Measurements from ENCODE around the gene DTHD1. TPM values are rescaled to one million over a fixed set of nuclear protein-coding genes. Genes with fewer than 3 reads are reported as not detected.

The DTHD1 gene
- total RNA-seq, 1 experiment from 2014 or later = not detected

- H3K4me3 ChIP-seq (ENCODE audit: insufficient read depth, low read depth, low read length) = no peak overlapping the region
- no peak for DNase-seq
- H3K36me3 ChIP-seq (replicated peaks; ENCODE audit: control insufficient read depth, insufficient read depth, low read length) = no peaks in the 10 kb centered on the region
- no peaks in the 10 kb centered on the region for H3K27me3 ChIP-seq (ENCODE audit: control insufficient read depth, insufficient read depth, low read length)
Measured at GRCh38 chr4:36374836-36375511, 93.6 kb downstream of the DTHD1 start.

DNA sequence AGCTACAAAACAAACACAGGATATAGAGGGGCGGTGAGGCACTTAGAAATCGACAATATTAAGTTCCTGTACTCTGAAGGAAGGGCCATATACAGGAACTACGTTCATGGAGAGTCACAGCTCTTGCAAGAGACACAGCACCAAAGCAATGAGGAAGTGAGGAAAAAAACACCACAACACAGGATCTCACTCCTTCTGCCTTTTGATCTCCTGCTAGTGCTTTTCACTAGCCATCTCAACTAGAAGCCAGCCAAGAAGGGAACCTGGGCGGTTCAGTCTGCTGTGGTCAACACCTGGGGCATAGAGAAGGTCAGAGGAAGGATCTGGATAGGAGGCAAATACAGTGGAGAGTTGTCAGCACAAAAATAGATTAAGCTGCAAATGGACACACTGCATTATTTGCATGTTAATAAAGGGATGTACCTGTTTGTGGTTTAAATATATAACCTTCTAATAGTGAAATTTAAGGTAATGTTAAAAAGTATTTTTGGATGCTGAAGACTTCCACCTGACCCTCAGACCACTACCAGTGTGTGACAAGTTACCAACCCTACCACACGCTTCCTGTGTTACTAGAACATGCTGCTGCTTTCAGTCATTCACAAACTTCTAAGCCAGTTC lies 104.6 kb downstream of the DTHD1 start:
- Histone ChIP-seq H3K36me3 (replicated peaks; ENCODE audit: control insufficient read depth, insufficient read depth, low read length) (no peaks in the 10 kb centered on the region), H3K4me3 (ENCODE audit: insufficient read depth, low read depth, low read length) (no peak overlapping the region), H3K27me3 (ENCODE audit: control insufficient read depth, insufficient read depth, low read length) (no peaks in the 10 kb centered on the region)
- DNase-seq = no peak

DNA sequence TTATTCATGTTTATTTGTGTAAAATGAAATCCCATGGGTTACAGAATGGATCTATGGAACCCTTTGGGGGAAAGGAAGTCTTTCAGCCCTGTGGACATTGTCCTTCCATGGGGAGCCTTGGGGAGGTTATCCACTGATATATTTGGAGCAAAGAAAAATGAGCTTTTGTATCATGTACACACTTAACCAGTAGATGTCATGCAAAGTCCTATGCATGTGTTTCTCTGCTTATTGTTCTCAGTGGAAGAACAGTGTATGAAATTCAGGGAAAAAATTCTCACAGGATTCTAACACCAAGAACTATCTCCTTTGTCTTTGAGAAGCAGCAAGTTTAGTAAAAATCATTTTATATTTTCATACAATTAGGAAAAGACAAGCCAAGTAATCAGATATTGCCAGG lies 105.3 kb downstream of the DTHD1 start:
- H3K27me3 ChIP-seq (ENCODE audit: control insufficient read depth, insufficient read depth, low read length) = no peaks in the 10 kb centered on the region
- no peak for DNase-seq
- no peak overlapping the region for H3K4me3 ChIP-seq (ENCODE audit: insufficient read depth, low read depth, low read length)
- no peaks in the 10 kb centered on the region for H3K36me3 ChIP-seq (replicated peaks; ENCODE audit: control insufficient read depth, insufficient read depth, low read length)

GRCh38 chr4:36388710-36389109 lies 107.3 kb downstream of the DTHD1 start:
- no peaks in the 10 kb centered on the region for H3K27me3 ChIP-seq (ENCODE audit: control insufficient read depth, insufficient read depth, low read length)
- no peak overlapping the region for H3K4me3 ChIP-seq (ENCODE audit: insufficient read depth, low read depth, low read length)
- DNase-seq = no peak

GRCh38 chr4:36391411-36391810 lies 110.0 kb downstream of the DTHD1 start:
- H3K27me3 ChIP-seq (ENCODE audit: control insufficient read depth, insufficient read depth, low read length) = no peaks in the 10 kb centered on the region
- no peak for DNase-seq
- H3K4me3 ChIP-seq (ENCODE audit: insufficient read depth, low read depth, low read length) = no peak overlapping the region
- no peaks in the 10 kb centered on the region for H3K36me3 ChIP-seq (replicated peaks; ENCODE audit: control insufficient read depth, insufficient read depth, low read length)

More at GRCh38 chr4:36388710-36389109, 107.3 kb downstream of the DTHD1 start:
- H3K36me3 ChIP-seq (replicated peaks; ENCODE audit: control insufficient read depth, insufficient read depth, low read length) = no peaks in the 10 kb centered on the region

GRCh38 chr4:36392024-36392423 lies 110.6 kb downstream of the DTHD1 start:
- Histone ChIP-seq H3K27me3 (ENCODE audit: control insufficient read depth, insufficient read depth, low read length) (no peaks in the 10 kb centered on the region), H3K4me3 (ENCODE audit: insufficient read depth, low read depth, low read length) (no peak overlapping the region), H3K36me3 (replicated peaks; ENCODE audit: control insufficient read depth, insufficient read depth, low read length) (no peaks in the 10 kb centered on the region)
- no peak for DNase-seq

DNA sequence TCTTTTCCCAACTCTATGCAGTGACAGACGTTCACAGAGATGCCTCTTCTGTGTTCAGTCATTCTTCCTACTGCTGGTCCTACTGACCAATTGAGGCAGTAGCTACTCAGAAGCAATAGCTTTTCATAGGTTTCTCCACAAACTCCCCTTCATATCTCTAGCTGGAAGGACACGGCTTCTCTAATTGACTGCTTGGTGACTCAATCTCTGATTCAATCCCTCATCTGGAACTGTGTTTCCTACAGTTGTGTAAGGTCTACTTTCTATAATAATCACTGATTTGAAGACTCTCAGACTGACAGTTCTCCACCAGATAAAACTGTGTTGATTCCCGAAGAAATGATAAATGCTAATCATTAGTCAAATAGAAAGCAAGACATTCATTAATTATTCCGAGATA lies 111.5 kb downstream of the DTHD1 start:
- no peaks in the 10 kb centered on the region for H3K27me3 ChIP-seq (ENCODE audit: control insufficient read depth, insufficient read depth, low read length)
- H3K4me3 ChIP-seq (ENCODE audit: insufficient read depth, low read depth, low read length) = no peak overlapping the region
- no peak for DNase-seq
- no peaks in the 10 kb centered on the region for H3K36me3 ChIP-seq (replicated peaks; ENCODE audit: control insufficient read depth, insufficient read depth, low read length)

Other genes starting within 250 kb of the DTHD1 start
- gene ARAP2, start 37.1 kb upstream of the DTHD1 start, total RNA-seq (2014; rRNA removed; shearing (Covaris generic)) = 0.41 and 1.7 TPM in 2 replicates